DOHH2 (cell line): ENCODE results near the gene SYNJ2.

Experiments
- H3F3A ChIP-seq: fragments of 200-600 bp; sonication (generic), shearing (Covaris generic); 2 replicates; pipeline ENCODE4 v1.6.0; 2016; ENCODE audit warnings: antibody characterized with exemption, mild to moderate bottlenecking; ENCODE audit not compliant: control insufficient read depth, insufficient read depth
- H3K27ac ChIP-seq: fragments of 200-600 bp; sonication (generic); 2 replicates; pipeline ENCODE4 v1.5.1; 2014; ENCODE audit warnings: low read depth, mild to moderate bottlenecking, low read length, moderate library complexity
- H3K27me3 ChIP-seq: fragments of 200-600 bp; sonication (generic); 2 replicates; pipeline ENCODE4 v1.6.1; 2014; ENCODE audit warnings: mild to moderate bottlenecking, low read length, mixed read lengths; ENCODE audit not compliant: control insufficient read depth
- H3K36me3 ChIP-seq: fragments of 200-600 bp; sonication (generic); 2 replicates; pipeline ENCODE4 v1.6.1; 2014; ENCODE audit warnings: mild to moderate bottlenecking, low read length, moderate library complexity, mixed read lengths; ENCODE audit not compliant: control insufficient read depth
- H3K4me1 ChIP-seq: fragments of 200-600 bp; sonication (generic); 2 replicates; pipeline ENCODE4 v1.6.1; 2014; ENCODE audit warnings: mild to moderate bottlenecking, low read length, mixed read lengths; ENCODE audit not compliant: control insufficient read depth
- H3K4me2 ChIP-seq: fragments of 200-600 bp; sonication (generic); 2 replicates; pipeline ENCODE4 v1.6.0; 2014; ENCODE audit warnings: mild to moderate bottlenecking, low read length, moderate library complexity
- H3K4me3 ChIP-seq: fragments of 200-600 bp; sonication (generic); 2 replicates; pipeline ENCODE4 v1.5.1; 2014; ENCODE audit warnings: mild to moderate bottlenecking, low read length, mixed read lengths
- H3K79me2 ChIP-seq: fragments of 200-600 bp; sonication (generic); 2 replicates; pipeline ENCODE4 v1.6.1; 2014; ENCODE audit warnings: mild to moderate bottlenecking, low read length, mixed read lengths; ENCODE audit not compliant: control insufficient read depth
- H3K9me2 ChIP-seq: fragments of 200-600 bp; sonication (generic); replicated peaks from 2 replicates; pipeline ENCODE4 v1.6.1; 2014; ENCODE audit warnings: mild to moderate bottlenecking, low read length, mixed read lengths; ENCODE audit not compliant: control insufficient read depth
- H3K9me3 ChIP-seq: fragments of 200-600 bp; sonication (generic); 2 replicates; pipeline ENCODE4 v1.6.1; 2014; ENCODE audit warnings: antibody characterized with exemption, low read length, mixed read lengths; ENCODE audit not compliant: control insufficient read depth, insufficient read depth
- H4K20me1 ChIP-seq: fragments of 200-600 bp; sonication (generic); 2 replicates; pipeline ENCODE4 v1.6.0; 2014; ENCODE audit warnings: low read depth, mild to moderate bottlenecking, antibody characterized with exemption, low read length, moderate library complexity; ENCODE audit not compliant: control insufficient read depth, insufficient read depth
- CTCF ChIP-seq: fragments of 200-600 bp; sonication (generic); IDR thresholded peaks from one replicate; pipeline ENCODE4 v1.5.1; 2014; ENCODE audit warnings: antibody characterized with exemption, mild to moderate bottlenecking, low read depth, low read length; ENCODE audit not compliant: poor library complexity, severe bottlenecking
- EZH2phosphoT487 ChIP-seq: fragments of 200-600 bp; sonication (generic); IDR thresholded peaks from 2 replicates; pipeline ENCODE4 v1.6.1; 2017; ENCODE audit warnings: borderline replicate concordance, mild to moderate bottlenecking, antibody characterized with exemption, low read length, moderate library complexity, mixed read lengths

SYNJ2 gene

DNA sequence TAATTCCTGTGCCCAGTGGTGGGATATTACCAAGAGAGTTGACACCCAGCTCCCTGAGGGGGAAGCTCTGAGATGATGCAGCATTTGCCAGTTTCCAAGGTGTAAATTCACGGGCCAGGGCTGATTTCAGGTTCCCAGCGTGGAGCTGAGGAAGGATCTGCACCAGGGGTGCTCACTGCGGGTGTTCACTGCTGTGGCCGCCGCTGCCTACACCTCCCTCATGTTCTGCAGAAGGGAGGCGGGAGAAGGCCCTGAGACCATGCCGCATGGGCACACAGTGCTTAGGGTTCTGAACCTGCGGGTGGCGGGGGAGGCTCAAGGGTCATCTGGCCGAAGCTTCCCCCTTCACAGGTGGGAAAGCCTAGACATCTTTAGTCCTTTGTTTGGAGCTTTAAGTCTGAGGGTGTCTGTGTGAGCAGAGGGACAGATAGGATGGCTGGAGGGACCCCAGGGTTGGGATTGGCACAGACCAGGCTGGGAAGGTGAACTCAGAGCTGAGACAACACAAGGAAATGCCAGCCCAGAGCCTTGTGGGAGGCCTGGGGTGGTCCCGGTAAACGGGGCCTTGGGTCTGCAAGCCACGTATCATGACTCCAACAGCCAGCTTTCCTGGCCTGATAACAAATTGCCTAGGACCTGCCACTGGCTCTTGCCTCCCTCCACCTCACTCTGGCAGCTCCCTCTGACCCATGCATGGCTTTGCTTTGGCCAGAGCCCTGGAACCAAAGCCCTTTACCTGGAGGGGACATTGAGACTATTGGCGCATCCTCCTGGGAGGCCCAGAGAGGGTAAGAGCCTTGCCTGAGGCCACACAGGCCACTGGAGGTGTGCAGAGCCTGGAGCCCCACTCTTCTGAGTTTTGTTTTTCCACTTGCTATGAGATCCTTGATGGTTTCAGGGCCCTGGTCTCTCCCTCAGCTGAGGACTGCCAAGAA is 40.4 kb downstream of the SYNJ2 start:
- 0 out of 2 replicates have a peak, but pooled peaks cover 4% of the 10 kb centered on the region for H4K20me1 ChIP-seq
- no peaks in the 10 kb centered on the region for H3K36me3 ChIP-seq
- H3K27me3 ChIP-seq, result no peaks in the 10 kb centered on the region
- peaks cover 10% of the 10 kb centered on the region for H3K4me1 ChIP-seq
- H3K4me3 ChIP-seq, result no peak overlapping the region
- H3F3A ChIP-seq, result no peaks in the 10 kb centered on the region
- no peaks in the 10 kb centered on the region for H3K79me2 ChIP-seq
- TF ChIP-seq CTCF (no peak), EZH2phosphoT487 (no peak)
- no peak overlapping the region for H3K4me2 ChIP-seq
- H3K9me2 ChIP-seq, result no peaks in the 10 kb centered on the region
- no peaks in the 10 kb centered on the region for H3K9me3 ChIP-seq
- no peak overlapping the region for H3K27ac ChIP-seq

GRCh38 chr6:158022749-158023596 is 41.3 kb downstream of the SYNJ2 start:
- Histone ChIP-seq H3K27me3 (no peaks in the 10 kb centered on the region), H4K20me1 (0 out of 2 replicates have a peak, but pooled peaks cover 4% of the 10 kb centered on the region), H3K4me3 (no peak overlapping the region), H3K9me3 (no peaks in the 10 kb centered on the region), H3K79me2 (no peaks in the 10 kb centered on the region), H3K36me3 (no peaks in the 10 kb centered on the region), H3K4me2 (no peak overlapping the region), H3K4me1 (peaks cover 10% of the 10 kb centered on the region), H3F3A (no peaks in the 10 kb centered on the region), H3K9me2 (no peaks in the 10 kb centered on the region), H3K27ac (no peak overlapping the region)
- no peak for TF ChIP-seq CTCF
- TF ChIP-seq EZH2phosphoT487, result no peak

DNA sequence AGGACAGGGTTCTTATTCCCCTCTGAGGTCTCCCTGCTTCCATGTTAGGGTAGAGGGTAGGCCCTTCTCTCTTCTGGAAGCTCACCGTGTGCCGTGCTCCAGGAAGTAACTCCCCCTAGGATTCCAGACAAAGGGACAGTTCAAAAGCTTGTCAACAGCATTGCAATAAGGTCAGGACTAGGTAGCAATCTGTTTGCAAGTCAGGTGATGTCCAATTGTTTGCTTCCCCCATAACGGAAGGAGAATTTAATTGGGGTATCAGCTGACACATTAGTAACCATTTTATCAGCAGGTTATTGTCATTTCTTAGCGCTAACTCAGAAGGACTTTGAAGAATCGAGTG is 41.9 kb downstream of the SYNJ2 start:
- no peaks in the 10 kb centered on the region for H3K36me3 ChIP-seq

More for the DNA sequence above, 41.9 kb downstream of the SYNJ2 start:
- Histone ChIP-seq H4K20me1 (0 out of 2 replicates have a peak, but pooled peaks cover 4% of the 10 kb centered on the region), H3K27ac (no peak overlapping the region), H3K79me2 (no peaks in the 10 kb centered on the region), H3K4me2 (no peak overlapping the region), H3K4me3 (no peak overlapping the region), H3K9me3 (no peaks in the 10 kb centered on the region), H3F3A (no peaks in the 10 kb centered on the region), H3K27me3 (no peaks in the 10 kb centered on the region), H3K9me2 (no peaks in the 10 kb centered on the region), H3K4me1 (peaks cover 10% of the 10 kb centered on the region)
- no peak for TF ChIP-seq EZH2phosphoT487
- no peak for TF ChIP-seq CTCF
